ENCODE measurements around the gene AK1.

Gene AK1

GRCh38 chr9:127877566-127877998 lies at the start of gene AK1:
Gene AK1 (minus strand): TSS chr9:127877675. CDS start chr9:127874617, 3,058 bp downstream.
- peak; percentile 46 for DNase-seq

GRCh38 chr9:127926906-127927200 lies 49.4 kb upstream of the AK1 start:
- no peak for DNase-seq

GRCh38 chr9:127925959-127926905 lies 48.8 kb upstream of the AK1 start:
- DNase-seq: no peak

GRCh38 chr9:127924736-127925444 lies 47.4 kb upstream of the AK1 start:
- no peak for DNase-seq

GRCh38 chr9:127923771-127924170 lies 46.3 kb upstream of the AK1 start:
- DNase-seq: no peak

GRCh38 chr9:127923046-127923445 lies 45.6 kb upstream of the AK1 start:
- no peak for DNase-seq

GRCh38 chr9:127921557-127922120 lies 44.2 kb upstream of the AK1 start:
- DNase-seq: no peak

- no peak for DNase-seq
Measured at GRCh38 chr9:127920794-127921193, 43.3 kb upstream of the AK1 start.

GRCh38 chr9:127919253-127919815 lies 41.9 kb upstream of the AK1 start:
- no peak for DNase-seq

GRCh38 chr9:127918183-127919107 lies 41.0 kb upstream of the AK1 start:
- no peak for DNase-seq

- DNase-seq: no peak
Measured at GRCh38 chr9:127917603-127918002, 40.1 kb upstream of the AK1 start.

GRCh38 chr9:127916720-127917581 lies 39.5 kb upstream of the AK1 start, which contains the start of gene ST6GALNAC4:
Gene ST6GALNAC4 (minus strand): TSS chr9:127917041. CDS start chr9:127916419, 622 bp downstream.
- peak; percentile 69 for DNase-seq

- no peak for DNase-seq
Measured at GRCh38 chr9:127915801-127916719, 38.6 kb upstream of the AK1 start.

GRCh38 chr9:127915325-127915752 lies 37.9 kb upstream of the AK1 start:
- DNase-seq: no peak

GRCh38 chr9:127913682-127914081 lies 36.2 kb upstream of the AK1 start:
- peak; percentile 62 for DNase-seq

- peak; percentile 81 for DNase-seq
Measured at GRCh38 chr9:127912882-127913281, 35.4 kb upstream of the AK1 start.

GRCh38 chr9:127912296-127912695 lies 34.8 kb upstream of the AK1 start:
- DNase-seq: no peak

GRCh38 chr9:127910613-127911205 lies 33.2 kb upstream of the AK1 start:
- no peak for DNase-seq

GRCh38 chr9:127909839-127910273 lies 32.4 kb upstream of the AK1 start:
- no peak for DNase-seq

- no peak for DNase-seq
Measured at GRCh38 chr9:127908660-127908926, 31.1 kb upstream of the AK1 start.
